K562 (cell line): Measurements from ENCODE around the gene RGL2. TPM values are rescaled to one million over a fixed set of nuclear protein-coding genes. Genes with fewer than 3 reads are reported as not detected.

Experiments used
- CBX5 ChIP-seq: IDR thresholded peaks from 2 replicates; pipeline ENCODE4 v1.6.1; 2014; ENCODE audit warnings: low read depth, borderline replicate concordance
- KAT8 ChIP-seq: fragments of 450-650 bp; IDR thresholded peaks from 2 replicates; pipeline ENCODE4 v1.6.1; 2016; ENCODE audit warnings: low read depth, mild to moderate bottlenecking
- KHSRP ChIP-seq: fragments of 450-650 bp; IDR thresholded peaks from 2 replicates; pipeline ENCODE4 v1.6.1; 2017
- NFE2 ChIP-seq: IDR thresholded peaks from 2 replicates; pipeline ENCODE4 v1.6.1; 2014; ENCODE audit warnings: antibody characterized with exemption, low read depth
- RAD51 ChIP-seq: fragments of 450-650 bp; IDR thresholded peaks from 2 replicates; pipeline ENCODE4 v1.7.1; 2016; ENCODE audit warnings: low read depth, mild to moderate bottlenecking, borderline replicate concordance
- ZBTB17 ChIP-seq: fragments of 450-650 bp; formaldehyde crosslinking; IDR thresholded peaks from 2 replicates; pipeline ENCODE4 v1.4.0; 2020; ENCODE audit warnings: mild to moderate bottlenecking
- ZBTB2 ChIP-seq: fragments of 450-650 bp; IDR thresholded peaks from 2 replicates; pipeline ENCODE4 v1.6.1; 2016; ENCODE audit warnings: antibody characterized with exemption
- polyA plus RNA-seq, 8 experiments: library from polyadenylated mRNA; depleted of rRNA in 4 of 8; stranded (reverse) in 5 of 8; unstranded in 3 of 8; fragments of >200 nt; fragmentation: Nextera tagmentation in 2 of 8; fragmentation: Illumina TruSeq in 1 of 8; extraction: Ambion mirVana in 2 of 8; extraction: Trizol in 1 of 8; gene quantifications; 2 replicates each; pipeline versions ENCODE4 v1.2.1 to v1.2.3, GENCODE V29; 2011 to 2014; ENCODE audit warnings: inconsistent platforms in 1 of 8, missing spikeins in 1 of 8
- total RNA-seq, 7 experiments: library from RNA; depleted of rRNA in 6 of 7; stranded (reverse); fragments of >200 nt in 6 of 7; fragmentation: Illumina TruSeq in 2 of 7; extraction: Trizol in 2 of 7; gene quantifications; 2 replicates each; pipeline versions ENCODE4 v1.2.1 to v1.2.3, GENCODE V29; 2011 to 2021; ENCODE audit warnings: low replicate concordance in 1 of 7
- TF ChIP-seq, protein P1 (sequence below), 2 experiments: fragments of 250-450 bp in 1 of 2; fragments of 450-650 bp in 1 of 2; sonication (Bioruptor Pico) in 1 of 2; IDR thresholded peaks; 2 replicates each; pipeline versions ENCODE4 v1.6.1 to v1.8.0; 2016 to 2021; ENCODE audit warnings: mild to moderate bottlenecking in 2 of 2, moderate library complexity in 2 of 2, missing compliant biosample characterization in 1 of 2, missing genetic modification characterization in 1 of 2
- TF ChIP-seq, protein P2 (sequence below): sonication (generic); formaldehyde crosslinking; IDR thresholded peaks from 2 replicates; pipeline ENCODE4 v1.8.1; 2022; ENCODE audit warnings: missing genetic modification reagents

The RGL2 gene
- total and polyA plus RNA-seq, 9 of the 15 experiments (the other 6 are each of a cell fraction or from before 2014, with no cell fraction given): 1.8 to 57.1 (median 19.5) TPM

GRCh38 chr6:33288921-33289783 is 9.6 kb downstream of the RGL2 start, which contains the start of the genes PFDN6 and WDR46 (continued):
- TF ChIP-seq, protein P1, sequence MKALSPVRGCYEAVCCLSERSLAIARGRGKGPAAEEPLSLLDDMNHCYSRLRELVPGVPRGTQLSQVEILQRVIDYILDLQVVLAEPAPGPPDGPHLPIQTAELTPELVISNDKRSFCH (CRISPR knock-in tag; IDR thresholded peaks at IDR 0.05): no peak
- TF ChIP-seq, protein P1 (tag; IDR thresholded peaks at IDR 0.05): peak; percentile 39; the same call in 1 of the 2 replicates
- TF ChIP-seq KAT8 (no peak), ZBTB2 (no peak), RAD51 (no peak), KHSRP (no peak), CBX5 (no peak), NFE2 (no peak), ZBTB17 (CRISPR knock-in tag) (no peak)
- TF ChIP-seq, protein P2, sequence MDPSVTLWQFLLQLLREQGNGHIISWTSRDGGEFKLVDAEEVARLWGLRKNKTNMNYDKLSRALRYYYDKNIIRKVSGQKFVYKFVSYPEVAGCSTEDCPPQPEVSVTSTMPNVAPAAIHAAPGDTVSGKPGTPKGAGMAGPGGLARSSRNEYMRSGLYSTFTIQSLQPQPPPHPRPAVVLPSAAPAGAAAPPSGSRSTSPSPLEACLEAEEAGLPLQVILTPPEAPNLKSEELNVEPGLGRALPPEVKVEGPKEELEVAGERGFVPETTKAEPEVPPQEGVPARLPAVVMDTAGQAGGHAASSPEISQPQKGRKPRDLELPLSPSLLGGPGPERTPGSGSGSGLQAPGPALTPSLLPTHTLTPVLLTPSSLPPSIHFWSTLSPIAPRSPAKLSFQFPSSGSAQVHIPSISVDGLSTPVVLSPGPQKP (CRISPR knock-in tag): no peak
